HG03135 (cell line): Measurements from ENCODE around the gene INVS.
"Not testable (repeated sequence)": the region's sequence is repeated elsewhere in the genome, so short reads cannot be mapped to it uniquely, and the experiment has no call there.

Experiments used
- ATAC-seq: cut with Tn5 transposase; IDR thresholded peaks from one replicate; pipeline ENCODE4 v1.9.1; 2021; ENCODE audit warnings: mild to moderate bottlenecking, moderate library complexity; ENCODE audit not compliant: unreplicated experiment

Gene INVS

DNA sequence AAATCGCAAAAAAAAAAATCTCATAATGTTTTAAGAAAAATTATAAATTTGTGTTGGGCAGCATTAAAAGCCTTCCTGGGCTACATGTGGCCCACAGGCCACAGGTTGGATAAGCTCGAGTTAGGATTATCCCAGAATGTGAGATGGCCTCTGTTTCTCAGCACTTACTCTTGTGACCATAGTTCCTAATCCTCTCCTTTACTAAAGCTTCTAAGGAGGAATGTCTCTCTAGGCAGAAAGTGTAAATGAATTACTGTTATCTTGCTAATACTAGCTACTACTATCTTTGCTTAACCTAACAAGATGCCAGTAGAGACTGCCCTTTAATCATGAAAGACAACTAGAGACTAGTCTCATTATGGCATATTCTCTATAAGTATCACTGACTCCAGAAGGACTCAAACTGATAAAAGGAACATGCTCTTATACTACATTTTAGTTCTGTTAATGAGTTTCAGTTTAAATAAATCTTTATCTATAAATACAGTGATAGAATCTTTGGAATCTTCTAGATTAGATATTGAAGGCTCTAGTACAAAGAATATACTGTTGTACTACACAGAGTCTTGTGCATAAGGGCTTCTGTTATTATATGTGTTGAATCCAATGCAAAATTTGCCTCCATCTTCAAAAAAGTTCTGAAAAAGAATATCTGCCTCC is 13.8 kb downstream of the INVS start:
- no peak for ATAC-seq

DNA sequence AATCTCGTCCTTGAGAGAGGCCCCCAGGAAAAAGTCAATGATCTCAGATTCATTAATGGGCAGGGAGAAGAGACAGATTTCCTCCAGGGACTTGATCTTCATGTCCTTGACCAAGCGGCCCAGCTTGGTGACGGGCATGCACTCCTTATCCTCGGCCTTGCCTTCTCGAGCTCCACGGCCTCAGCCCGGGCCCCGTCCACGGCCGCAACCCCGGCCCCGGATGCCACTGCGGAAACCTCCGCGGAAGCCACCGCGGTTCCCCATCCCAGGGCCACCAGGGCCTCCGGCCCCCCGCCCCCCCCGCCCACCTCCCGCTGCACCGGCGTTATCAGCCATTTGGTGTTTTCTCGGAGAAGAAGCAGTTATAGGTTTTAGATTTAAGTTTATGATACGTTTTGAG is 18.3 kb downstream of the INVS start:
- no peak for ATAC-seq

DNA sequence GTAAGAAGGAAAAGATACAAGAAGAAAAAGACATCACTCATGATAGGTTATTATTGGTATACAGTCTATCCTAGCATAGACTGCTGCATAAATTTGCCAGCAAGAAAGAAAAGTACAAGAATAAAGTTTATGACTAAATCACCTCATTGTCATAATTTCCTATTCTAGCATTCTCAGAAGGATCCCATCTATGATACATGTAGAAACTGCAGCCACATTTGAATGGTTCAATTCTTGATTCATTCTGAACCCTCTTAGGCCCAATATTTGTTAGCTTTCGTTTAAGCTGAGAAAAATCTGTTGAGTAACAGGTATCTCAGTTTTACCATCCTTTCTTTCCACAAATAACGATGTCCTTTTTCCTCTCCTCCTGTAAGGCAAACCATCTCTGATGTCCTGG is 21.2 kb downstream of the INVS start:
- ATAC-seq = no peak

GRCh38 chr9:100125236-100125635 is 26.2 kb downstream of the INVS start:
- ATAC-seq = no peak

DNA sequence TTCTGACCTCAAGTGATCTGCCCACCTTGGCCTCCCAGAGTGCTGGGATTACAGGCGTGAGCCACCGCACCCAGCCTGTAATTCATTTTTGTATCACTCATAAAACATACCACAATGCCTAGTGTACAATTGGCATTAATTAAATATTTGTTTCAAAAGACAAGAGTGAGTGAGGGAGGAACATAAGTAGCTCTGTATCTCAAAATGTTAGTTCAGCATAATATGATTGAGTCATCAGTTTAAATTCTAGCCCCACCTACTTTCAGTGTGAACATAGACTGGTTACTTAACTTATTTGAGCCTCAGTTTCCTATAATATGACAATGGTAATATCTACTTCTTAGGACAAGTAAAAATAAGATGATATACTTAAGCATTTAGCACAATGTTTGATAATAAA is 26.9 kb downstream of the INVS start:
- no peak for ATAC-seq

GRCh38 chr9:100126423-100126822 is 27.4 kb downstream of the INVS start:
- no peak for ATAC-seq

DNA sequence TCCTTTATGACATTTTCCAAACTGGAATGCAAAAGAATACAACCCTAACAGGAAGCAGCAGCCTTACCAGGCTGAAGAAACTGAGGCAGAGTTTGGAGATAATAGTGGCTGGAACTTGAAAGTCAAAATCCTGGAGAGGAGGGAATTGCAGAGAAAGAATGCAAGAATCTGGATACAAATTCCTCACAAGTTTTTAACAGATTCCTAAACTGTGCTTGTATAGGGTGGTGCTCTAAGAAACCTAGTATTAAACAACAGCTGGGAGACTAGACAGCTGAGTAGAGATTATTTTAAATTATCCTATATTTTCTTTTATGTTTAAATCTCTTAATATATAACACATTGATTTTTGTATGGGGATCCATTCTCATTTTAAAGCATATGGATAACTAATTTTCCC is 30.7 kb downstream of the INVS start:
- no peak for ATAC-seq

DNA sequence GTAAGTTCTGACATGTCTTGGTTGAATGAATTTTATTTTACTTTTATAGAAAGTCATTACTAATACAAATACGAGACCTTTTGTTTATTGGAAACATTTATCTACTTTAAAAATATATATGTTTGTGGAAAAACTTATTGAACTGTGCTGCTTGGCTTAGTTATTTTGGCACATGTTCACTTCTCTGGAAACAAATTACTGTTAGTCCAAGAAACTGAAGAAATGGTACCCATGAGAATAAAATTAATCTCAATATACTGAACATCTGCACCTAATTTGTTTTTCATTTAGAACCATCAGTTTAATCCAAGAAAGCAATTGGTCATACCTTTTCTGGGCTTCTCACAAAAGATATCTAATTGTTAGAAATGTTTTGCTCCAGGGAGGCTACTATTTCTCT is 32.2 kb downstream of the INVS start:
- ATAC-seq = no peak

DNA sequence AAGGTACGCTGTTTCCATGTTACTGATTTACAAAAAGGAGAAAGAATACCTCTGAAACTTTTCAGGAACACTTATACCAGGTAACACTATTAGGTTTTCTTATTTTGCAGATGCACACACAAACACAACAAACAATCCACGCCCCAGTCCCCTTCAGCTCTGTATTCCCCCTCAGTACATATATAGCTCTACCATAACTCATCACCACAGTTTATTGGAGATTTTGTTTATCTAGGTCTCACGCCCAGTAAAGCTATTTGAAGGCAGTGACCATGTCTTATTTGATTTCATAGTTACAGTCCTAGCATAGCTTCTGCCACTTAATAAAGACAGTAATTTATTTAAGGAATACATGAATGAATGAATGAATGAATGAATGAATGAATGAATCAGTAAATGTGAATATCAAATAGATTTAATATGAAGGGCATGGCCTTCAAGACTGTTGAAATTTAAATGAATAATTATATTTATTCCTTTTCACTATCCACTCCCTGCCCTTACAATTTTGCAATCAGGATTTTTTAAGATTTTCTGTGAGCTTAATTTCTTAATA is 32.9 kb downstream of the INVS start:
- no peak for ATAC-seq

GRCh38 chr9:100134731-100135130 is 35.7 kb downstream of the INVS start:
- no peak for ATAC-seq

DNA sequence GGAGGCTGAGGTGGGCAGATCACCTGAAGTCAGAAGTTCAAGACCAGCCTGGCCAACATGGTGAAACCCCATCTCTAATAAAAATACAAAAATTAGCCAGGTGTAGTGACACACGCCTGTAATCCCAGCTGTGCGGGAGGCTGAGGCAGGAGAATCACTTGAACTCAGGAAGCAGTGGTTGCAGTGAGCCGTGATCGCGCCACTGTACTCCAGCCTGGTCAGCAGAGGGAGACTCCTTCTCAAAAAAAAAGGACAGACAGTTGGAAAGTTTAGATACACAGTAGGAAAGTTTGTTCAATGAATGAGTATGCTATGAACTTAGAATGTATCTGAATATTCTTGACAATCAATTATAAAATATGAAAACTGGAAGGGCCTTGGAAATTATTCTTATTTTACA is 37.8 kb downstream of the INVS start:
- not testable (repeated sequence) for ATAC-seq

DNA sequence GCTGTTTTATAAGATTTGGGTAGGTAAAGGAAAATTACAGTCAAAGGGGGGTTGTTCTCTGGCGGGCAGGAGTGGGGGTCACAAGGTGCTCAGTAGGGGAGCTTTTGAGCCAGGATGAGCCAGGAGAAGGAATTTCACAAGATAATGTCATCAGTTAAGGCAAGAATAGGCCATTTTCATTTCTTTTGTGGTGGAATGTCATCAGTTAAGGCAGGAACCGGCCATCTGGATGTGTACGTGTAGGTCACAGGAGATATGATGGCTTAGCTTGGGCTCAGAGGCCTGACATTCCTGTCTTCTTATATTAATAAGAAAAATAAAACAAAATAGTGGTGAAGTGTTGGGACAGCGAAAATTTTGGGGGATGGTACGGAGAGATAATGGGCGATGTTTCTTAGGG is 41.3 kb downstream of the INVS start:
- ATAC-seq = not testable (repeated sequence)

DNA sequence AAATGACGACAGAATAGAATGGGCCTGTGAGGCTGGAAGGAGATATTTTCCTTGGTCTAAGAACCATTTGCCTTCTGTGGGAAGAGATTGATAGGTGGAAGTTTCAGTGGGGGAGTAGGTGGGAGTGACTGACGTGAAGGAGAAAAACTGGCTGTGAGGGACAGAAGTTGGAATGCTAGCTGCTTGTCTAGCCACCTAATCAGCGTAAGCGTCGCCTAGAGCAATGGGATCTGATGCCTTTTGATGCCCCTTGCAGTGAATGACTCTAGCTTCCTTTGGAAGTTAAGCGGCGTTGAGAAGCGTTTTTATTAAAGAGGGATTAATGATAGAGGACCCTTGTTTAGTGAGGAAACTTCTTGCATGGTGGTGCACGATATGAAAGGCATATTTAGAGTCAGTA is 42.8 kb downstream of the INVS start:
- not testable (repeated sequence) for ATAC-seq

- ATAC-seq = not testable (repeated sequence)
These were observed 46.3 kb downstream of the INVS start for GRCh38 chr9:100145167-100145934.

GRCh38 chr9:100145976-100146375 is 46.9 kb downstream of the INVS start:
- not testable (repeated sequence) for ATAC-seq

GRCh38 chr9:100150214-100150613 is 51.2 kb downstream of the INVS start:
- ATAC-seq = no peak

- no peak for ATAC-seq
These were observed 61.0 kb downstream of the INVS start for GRCh38 chr9:100160021-100160420.

- no peak for ATAC-seq
These were observed 68.1 kb downstream of the INVS start for GRCh38 chr9:100167176-100167575.

DNA sequence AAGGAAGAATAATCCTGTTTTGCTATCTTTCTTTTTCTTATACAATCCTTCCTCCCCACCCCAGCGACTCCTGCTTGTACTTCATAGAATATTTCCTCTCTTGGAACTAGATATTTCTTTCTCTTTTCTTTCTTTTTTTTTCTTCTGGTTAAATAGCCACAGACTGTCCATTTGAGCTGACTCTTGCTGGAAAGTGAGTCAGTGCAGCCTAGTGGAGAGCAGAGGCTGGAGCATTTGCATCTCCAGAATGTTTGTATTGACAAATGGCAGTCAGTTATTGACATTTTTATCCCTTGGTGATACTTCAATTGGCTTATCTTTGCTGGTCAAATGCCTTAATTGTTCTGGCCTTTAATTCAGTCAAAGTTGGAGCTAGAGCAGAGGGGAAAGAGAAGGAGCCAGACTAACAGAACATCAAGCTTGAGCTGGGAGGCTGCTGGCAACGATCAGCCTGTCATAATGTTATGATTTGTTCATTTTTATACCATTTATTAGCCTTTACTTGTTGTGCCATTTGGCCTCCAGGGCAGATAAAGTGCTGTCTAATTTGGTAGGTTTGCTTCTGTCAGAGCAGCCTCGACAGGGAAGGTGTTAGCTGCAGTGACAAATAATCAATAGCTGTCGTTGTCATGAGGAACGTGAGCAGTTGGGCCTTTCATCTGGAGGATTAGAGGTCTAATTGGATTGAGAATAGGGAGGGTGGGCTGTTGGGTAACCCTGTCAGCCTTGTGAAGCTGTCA is 69.0 kb downstream of the INVS start:
- no peak for ATAC-seq

- no peak for ATAC-seq
These were observed 71.0 kb downstream of the INVS start for GRCh38 chr9:100170085-100170484.

- ATAC-seq = no peak
These were observed 71.5 kb downstream of the INVS start for GRCh38 chr9:100170556-100170955.

GRCh38 chr9:100186356-100186755 is 87.3 kb downstream of the INVS start:
- no peak for ATAC-seq
